Measurements from ENCODE around the gene SNRPD3.
"Not testable (repeated sequence)": the region's sequence is repeated elsewhere in the genome, so short reads cannot be mapped to it uniquely, and the experiment has no call there.

The SNRPD3 gene

GRCh38 chr22:24592058-24592850 is 36.5 kb downstream of the SNRPD3 start:
- no peak for DNase-seq (ENCODE audit: low spot score)

GRCh38 chr22:24592851-24593558 is 37.2 kb downstream of the SNRPD3 start, which contains the start of gene LRRC75B:
Gene LRRC75B, minus strand, starts transcription at chr22:24593073. Its CDS starts 34 bp downstream, at chr22:24593039.
- DNase-seq (ENCODE audit: low spot score), result peak; percentile 84

GRCh38 chr22:24593559-24593835 is 37.7 kb downstream of the SNRPD3 start:
- DNase-seq (ENCODE audit: low spot score), result not testable (repeated sequence)

- DNase-seq (ENCODE audit: low spot score), result no peak
Observed at GRCh38 chr22:24593836-24594568, 38.2 kb downstream of the SNRPD3 start.

- no peak for DNase-seq (ENCODE audit: low spot score)
Observed at GRCh38 chr22:24594569-24595120, 38.8 kb downstream of the SNRPD3 start.

GRCh38 chr22:24595228-24595627 is 39.4 kb downstream of the SNRPD3 start:
- DNase-seq (ENCODE audit: low spot score), result no peak

- DNase-seq (ENCODE audit: low spot score), result no peak
Observed at GRCh38 chr22:24595863-24596262, 40.1 kb downstream of the SNRPD3 start.

GRCh38 chr22:24597076-24597475 is 41.3 kb downstream of the SNRPD3 start:
- not testable (repeated sequence) for DNase-seq (ENCODE audit: low spot score)

GRCh38 chr22:24599514-24599913 is 43.7 kb downstream of the SNRPD3 start:
- no peak for DNase-seq (ENCODE audit: low spot score)

- peak; percentile 53 for DNase-seq (ENCODE audit: low spot score)
Observed at GRCh38 chr22:24599958-24600715, 44.3 kb downstream of the SNRPD3 start.

- peak; percentile 80 for DNase-seq (ENCODE audit: low spot score)
Observed at GRCh38 chr22:24601217-24602104, 45.7 kb downstream of the SNRPD3 start.

- DNase-seq (ENCODE audit: low spot score), result not testable (repeated sequence)
Observed at GRCh38 chr22:24602105-24602749, 46.4 kb downstream of the SNRPD3 start.

- peak; percentile 45 for DNase-seq (ENCODE audit: low spot score)
Observed at GRCh38 chr22:24602847-24603769, 47.3 kb downstream of the SNRPD3 start, which contains the start of gene GGT1. Gene GGT1, plus strand, starts transcription at chr22:24603193. Its CDS starts 7,889 bp downstream, at chr22:24611082.

- peak; percentile 69 for DNase-seq (ENCODE audit: low spot score)
Observed at GRCh38 chr22:24603770-24604629, 48.2 kb downstream of the SNRPD3 start.

- peak; percentile 9 for DNase-seq (ENCODE audit: low spot score)
Observed at GRCh38 chr22:24606340-24606739, 50.5 kb downstream of the SNRPD3 start.

GRCh38 chr22:24607429-24607983 is 51.7 kb downstream of the SNRPD3 start:
- DNase-seq (ENCODE audit: low spot score), result peak; percentile 84

- not testable (repeated sequence) for DNase-seq (ENCODE audit: low spot score)
Observed at GRCh38 chr22:24608327-24608726, 52.5 kb downstream of the SNRPD3 start.

GRCh38 chr22:24609888-24610287 is 54.1 kb downstream of the SNRPD3 start:
- DNase-seq (ENCODE audit: low spot score), result not testable (repeated sequence)
